Measurements from ENCODE around the gene GNAS.

DNA sequence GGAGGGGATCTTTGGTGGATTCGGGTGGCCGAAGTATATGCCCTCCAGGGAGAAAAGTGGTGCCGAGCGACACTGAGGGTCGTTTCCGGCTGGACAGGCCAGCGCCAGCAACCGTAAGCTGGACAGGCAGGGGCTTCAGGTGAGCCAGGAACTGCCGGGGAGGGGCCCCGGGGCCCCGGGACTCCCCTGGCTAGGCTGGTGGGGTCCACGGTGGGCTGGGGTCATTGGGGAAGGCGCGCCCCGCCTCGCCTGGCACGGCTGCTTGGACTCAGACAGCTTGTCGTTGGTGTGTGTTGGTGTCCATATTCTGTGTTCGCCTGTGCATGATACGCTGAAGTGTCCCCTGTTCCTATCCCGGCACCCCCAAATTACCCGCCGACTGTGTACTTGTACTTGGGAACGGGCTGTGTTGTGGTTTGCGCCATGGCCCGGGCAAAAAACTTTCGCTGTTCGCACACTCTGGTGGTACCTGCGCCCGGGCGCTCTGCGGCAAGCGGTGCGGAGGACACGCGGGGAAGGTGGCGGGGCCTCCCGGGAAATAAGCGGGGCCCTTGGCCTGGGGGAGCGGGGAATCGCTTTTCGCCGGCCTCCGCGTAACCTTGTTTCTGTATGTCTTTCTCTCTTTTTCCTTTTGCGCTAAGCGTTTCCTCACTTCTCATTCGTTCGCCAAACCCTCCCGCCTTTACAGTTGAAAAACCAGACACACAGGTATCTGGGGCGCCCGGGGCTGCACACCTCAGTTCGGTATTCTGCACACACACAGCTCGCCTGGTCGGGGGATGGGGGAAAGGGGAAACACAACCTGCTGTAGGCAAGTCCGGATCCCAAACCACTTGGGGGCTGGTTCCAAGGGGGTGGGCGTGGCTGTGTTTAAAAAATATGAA is 3.2 kb downstream of the GNAS start:
- TF ChIP-seq, protein P1, sequence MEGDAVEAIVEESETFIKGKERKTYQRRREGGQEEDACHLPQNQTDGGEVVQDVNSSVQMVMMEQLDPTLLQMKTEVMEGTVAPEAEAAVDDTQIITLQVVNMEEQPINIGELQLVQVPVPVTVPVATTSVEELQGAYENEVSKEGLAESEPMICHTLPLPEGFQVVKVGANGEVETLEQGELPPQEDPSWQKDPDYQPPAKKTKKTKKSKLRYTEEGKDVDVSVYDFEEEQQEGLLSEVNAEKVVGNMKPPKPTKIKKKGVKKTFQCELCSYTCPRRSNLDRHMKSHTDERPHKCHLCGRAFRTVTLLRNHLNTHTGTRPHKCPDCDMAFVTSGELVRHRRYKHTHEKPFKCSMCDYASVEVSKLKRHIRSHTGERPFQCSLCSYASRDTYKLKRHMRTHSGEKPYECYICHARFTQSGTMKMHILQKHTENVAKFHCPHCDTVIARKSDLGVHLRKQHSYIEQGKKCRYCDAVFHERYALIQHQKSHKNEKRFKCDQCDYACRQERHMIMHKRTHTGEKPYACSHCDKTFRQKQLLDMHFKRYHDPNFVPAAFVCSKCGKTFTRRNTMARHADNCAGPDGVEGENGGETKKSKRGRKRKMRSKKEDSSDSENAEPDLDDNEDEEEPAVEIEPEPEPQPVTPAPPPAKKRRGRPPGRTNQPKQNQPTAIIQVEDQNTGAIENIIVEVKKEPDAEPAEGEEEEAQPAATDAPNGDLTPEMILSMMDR (IDR thresholded peaks at IDR 0.05) = no peak
- no peak for TF ChIP-seq POLR2A (IDR thresholded peaks at IDR 0.05)
